OCI-LY1 (cell line): Measurements from ENCODE around the gene PRR23C.

Source experiments
- EZH2 ChIP-seq: fragments of 200-600 bp; sonication (generic), shearing (Covaris generic); IDR thresholded peaks from 2 replicates; pipeline ENCODE4 v1.8.0; 2017; ENCODE audit warnings: borderline replicate concordance, mixed run types, mild to moderate bottlenecking, antibody characterized with exemption, low read length, moderate library complexity, mixed read lengths
- TF ChIP-seq, protein P1 (sequence below): fragments of 200-600 bp; sonication (generic), shearing (Covaris generic); IDR thresholded peaks from 2 replicates; pipeline ENCODE4 v1.5.1; 2017; ENCODE audit warnings: mild to moderate bottlenecking, antibody characterized with exemption, low read length, moderate library complexity, mixed read lengths

DNA sequence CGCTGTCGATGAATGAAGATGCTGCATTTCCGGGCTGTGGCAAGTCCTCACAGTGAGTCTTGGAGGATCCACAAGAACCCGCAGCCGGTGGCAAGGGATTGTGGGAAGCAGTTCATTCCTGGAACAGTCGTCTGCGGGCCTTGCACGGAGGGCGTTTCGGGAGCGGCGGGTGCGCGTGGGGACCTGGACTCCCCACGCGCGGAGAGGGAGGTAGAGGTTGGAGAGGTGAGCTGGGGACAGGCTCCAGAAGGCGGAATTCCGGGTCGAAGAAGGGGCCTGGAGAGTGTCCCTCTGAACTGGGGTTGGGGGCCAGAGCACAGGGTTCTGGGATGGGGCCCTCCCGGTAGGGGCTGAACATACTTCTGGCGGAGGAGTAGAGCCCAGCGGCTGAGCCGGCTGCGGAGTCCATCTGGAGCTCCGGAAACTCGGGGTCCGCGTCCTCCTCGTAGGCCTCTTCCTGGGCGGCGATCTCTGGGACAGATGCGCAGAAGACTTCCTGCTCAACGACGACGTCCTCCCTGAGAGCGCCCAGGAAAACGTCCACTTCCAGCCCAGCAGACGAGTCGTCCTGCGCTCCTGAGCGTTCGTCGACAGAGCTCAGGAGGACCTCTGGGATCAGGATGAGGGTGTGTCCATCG lies 39.2 kb downstream of the PRR23C start:
- TF ChIP-seq, protein P1, sequence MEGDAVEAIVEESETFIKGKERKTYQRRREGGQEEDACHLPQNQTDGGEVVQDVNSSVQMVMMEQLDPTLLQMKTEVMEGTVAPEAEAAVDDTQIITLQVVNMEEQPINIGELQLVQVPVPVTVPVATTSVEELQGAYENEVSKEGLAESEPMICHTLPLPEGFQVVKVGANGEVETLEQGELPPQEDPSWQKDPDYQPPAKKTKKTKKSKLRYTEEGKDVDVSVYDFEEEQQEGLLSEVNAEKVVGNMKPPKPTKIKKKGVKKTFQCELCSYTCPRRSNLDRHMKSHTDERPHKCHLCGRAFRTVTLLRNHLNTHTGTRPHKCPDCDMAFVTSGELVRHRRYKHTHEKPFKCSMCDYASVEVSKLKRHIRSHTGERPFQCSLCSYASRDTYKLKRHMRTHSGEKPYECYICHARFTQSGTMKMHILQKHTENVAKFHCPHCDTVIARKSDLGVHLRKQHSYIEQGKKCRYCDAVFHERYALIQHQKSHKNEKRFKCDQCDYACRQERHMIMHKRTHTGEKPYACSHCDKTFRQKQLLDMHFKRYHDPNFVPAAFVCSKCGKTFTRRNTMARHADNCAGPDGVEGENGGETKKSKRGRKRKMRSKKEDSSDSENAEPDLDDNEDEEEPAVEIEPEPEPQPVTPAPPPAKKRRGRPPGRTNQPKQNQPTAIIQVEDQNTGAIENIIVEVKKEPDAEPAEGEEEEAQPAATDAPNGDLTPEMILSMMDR: no peak
- no peak for TF ChIP-seq EZH2
